K562 (cell line): Measurements from ENCODE around the gene FOXS1. TPM values are rescaled to one million over a fixed set of nuclear protein-coding genes. Genes with fewer than 3 reads are reported as not detected.

Experiments used
- ATAC-seq: fragments of 200-7000 bp; cut with Tn5 transposase; 3 replicates; pipeline ENCODE4 v1.9.1; 2020; ENCODE audit warnings: moderate library complexity
- BruUV-seq: library from RNA; stranded (reverse); fragments of 400-500 nt; replicated peaks from 2 replicates; lab custom pipeline; 2021; lab: Mats Ljungman, UMichigan
- CTCF ChIA-PET: fragments of 300-600 bp; formaldehyde crosslinking; extraction: SDS; loops from one replicate; lab custom pipeline; 2021; ENCODE audit warnings: low intra/inter-chr PET ratio; lab: Yijun Ruan, JAX
- POLR2A ChIA-PET: fragments of 300-600, 350-650 bp; sonication (Branson Sonifier 250); formaldehyde crosslinking; extraction: SDS; loops from one replicate; lab custom pipeline; 2021; ENCODE audit warnings: antibody characterized with exemption, inconsistent platforms; lab: Yijun Ruan, JAX
- DNase-seq, 4 experiments: peaks; one replicate each; pipeline versions ENCODE4 v3.0.0 to v3.0.0-alpha.2; 2011 to 2018; ENCODE audit warnings: low spot score in 3 of 4, mixed read lengths in 3 of 4; ENCODE audit errors: extremely low read depth in 1 of 4
- FAIRE-seq: peaks from 2 replicates; lab custom pipeline; 2011; peaks lifted over from hg19 to GRCh38; lab: Jason Lieb, UNC
- H2AFZ ChIP-seq: 2 replicates; pipeline ENCODE4 v1.6.0; 2011; ENCODE audit warnings: low read depth, low read length, control low read depth, inconsistent platforms
- H3K27ac ChIP-seq: fragments of 200-600 bp; 3 replicates; pipeline ENCODE4 v1.8.0; 2011; ENCODE audit warnings: low read depth, mild to moderate bottlenecking, control low read depth, inconsistent platforms, low read length, moderate library complexity, mixed read lengths; ENCODE audit errors: extremely low read depth
- H3K27me3 ChIP-seq, 2 experiments: fragments of 300-600 bp in 1 of 2; 2 replicates in 1 of 2; 3 replicates in 1 of 2; pipeline versions ENCODE4 v1.6.0 to v1.8.0; 2011; ENCODE audit warnings: inconsistent platforms in 2 of 2, low read length in 2 of 2, mild to moderate bottlenecking in 1 of 2, mixed read lengths in 1 of 2, moderate library complexity in 1 of 2; ENCODE audit not compliant: control insufficient read depth in 2 of 2, insufficient read depth in 2 of 2
- H3K36me3 ChIP-seq: fragments of 300-600 bp; 3 replicates; pipeline ENCODE4 v1.8.0; 2011; ENCODE audit warnings: mild to moderate bottlenecking, low read length, inconsistent platforms; ENCODE audit not compliant: control insufficient read depth, insufficient read depth
- H3K4me1 ChIP-seq, 2 experiments: fragments of 200-600 bp in 1 of 2; replicated peaks in 1 of 2; 2 replicates in 1 of 2; 3 replicates in 1 of 2; pipeline versions ENCODE4 v1.5.1 to v1.8.0; 2011; ENCODE audit warnings: inconsistent platforms in 2 of 2, low read length in 2 of 2, mild to moderate bottlenecking in 1 of 2, mixed read lengths in 1 of 2, moderate library complexity in 1 of 2; ENCODE audit not compliant: control insufficient read depth in 2 of 2, insufficient read depth in 2 of 2
- H3K4me2 ChIP-seq: 2 replicates; pipeline ENCODE4 v1.6.1; 2011; ENCODE audit warnings: low read length, control low read depth, inconsistent platforms, mixed read lengths; ENCODE audit not compliant: insufficient read depth
- H3K4me3 ChIP-seq: fragments of 200-600 bp; sonication (generic), shearing (Covaris generic); 2 replicates; pipeline ENCODE4 v1.5.1; 2016; ENCODE audit warnings: control low read depth, inconsistent platforms
- H3K79me2 ChIP-seq: fragments of 200-600 bp; 3 replicates; pipeline ENCODE4 v1.8.0; 2011; ENCODE audit warnings: low read length, inconsistent platforms; ENCODE audit not compliant: control insufficient read depth, insufficient read depth
- H3K9ac ChIP-seq, 2 experiments: 2 replicates each; pipeline versions ENCODE4 v1.6.0 to v1.6.1; 2011; ENCODE audit warnings: low read depth in 2 of 2, low read length in 2 of 2, control low read depth in 1 of 2, inconsistent platforms in 1 of 2, mild to moderate bottlenecking in 1 of 2, mixed read lengths in 1 of 2; ENCODE audit not compliant: insufficient read depth in 1 of 2
- H3K9me1 ChIP-seq: one replicate; pipeline ENCODE4 v1.6.0; 2011; ENCODE audit warnings: inconsistent platforms, mild to moderate bottlenecking, low read length, moderate library complexity; ENCODE audit not compliant: control insufficient read depth, insufficient read depth
- H3K9me3 ChIP-seq: replicated peaks from 2 replicates; pipeline ENCODE4 v1.5.1; 2011; ENCODE audit warnings: low read depth, low read length, inconsistent platforms; ENCODE audit not compliant: control insufficient read depth, insufficient read depth
- H4K20me1 ChIP-seq: replicated peaks from 2 replicates; pipeline ENCODE4 v1.6.1; 2011; ENCODE audit warnings: low read length, inconsistent platforms, mixed read lengths; ENCODE audit not compliant: control insufficient read depth, insufficient read depth
- EZH2 ChIP-seq: IDR thresholded peaks from 2 replicates; pipeline ENCODE4 v1.6.1; 2012; ENCODE audit warnings: low read depth, mild to moderate bottlenecking, inconsistent platforms, low read length, borderline replicate concordance
- KLF13 ChIP-seq: fragments of 450-650 bp; IDR thresholded peaks from 2 replicates; pipeline ENCODE4 v1.6.1; 2016; ENCODE audit warnings: missing genetic modification characterization, low read depth, mild to moderate bottlenecking, missing compliant biosample characterization, moderate library complexity, borderline replicate concordance
- SMARCB1 ChIP-seq: IDR thresholded peaks from 2 replicates; pipeline ENCODE4 v1.6.1; 2011; ENCODE audit warnings: improper control_type of control experiment, low read depth; ENCODE audit not compliant: insufficient read length
- SOX6 ChIP-seq: fragments of 450-650 bp; IDR thresholded peaks from 2 replicates; pipeline ENCODE4 v1.6.1; 2014; ENCODE audit warnings: mild to moderate bottlenecking
- ZBED1 ChIP-seq: IDR thresholded peaks from 2 replicates; pipeline ENCODE4 v1.6.1; 2014
- ZNF140 ChIP-seq: fragments of 250-450 bp; sonication (Bioruptor Pico); IDR thresholded peaks from 2 replicates; pipeline ENCODE4 v1.8.0; 2021; ENCODE audit warnings: moderate library complexity, mild to moderate bottlenecking, inconsistent platforms
- ZNF644 ChIP-seq: fragments of 200-800 bp; sonication (Bioruptor generic); IDR thresholded peaks from 2 replicates; pipeline ENCODE4 v1.6.1; 2016; ENCODE audit warnings: low read depth, missing genetic modification characterization, missing compliant biosample characterization
- ZNF76 ChIP-seq: fragments of 250-450 bp; sonication (Bioruptor Pico); IDR thresholded peaks from 2 replicates; pipeline ENCODE4 v1.4.0; 2020; ENCODE audit warnings: mild to moderate bottlenecking, moderate library complexity, borderline replicate concordance
- WGBS: fragments of 100-300 bp; shearing (Covaris generic); methylation state at CpG from one replicate; pipeline ENCODE4 v1.1.6; 2016; ENCODE audit warnings: low coverage, mixed read lengths; ENCODE audit not compliant: insufficient coverage; ENCODE audit errors: missing lambda C conversion rate; 5-methylcytosine and 5-hydroxymethylcytosine counted together
- in situ Hi-C: fragments of 300-500 bp; cut with MboI; formaldehyde crosslinking; loops from 4 replicates; pipeline ENCODE4 v1.15.0; 2018; ENCODE audit warnings: inconsistent platforms, mixed read lengths
- intact Hi-C: fragments of 100-400 bp; cut with micrococcal nuclease; formaldehyde crosslinking; loops from 2 replicates; pipeline ENCODE4 v1.14.2; 2022
- polyA plus RNA-seq, 8 experiments: library from polyadenylated mRNA; depleted of rRNA in 4 of 8; stranded (reverse) in 5 of 8; unstranded in 3 of 8; fragments of >200 nt; fragmentation: Nextera tagmentation in 2 of 8; fragmentation: Illumina TruSeq in 1 of 8; extraction: Ambion mirVana in 2 of 8; extraction: Trizol in 1 of 8; gene quantifications; 2 replicates each; pipeline versions ENCODE4 v1.2.1 to v1.2.3, GENCODE V29; 2011 to 2014; ENCODE audit warnings: inconsistent platforms in 1 of 8, missing spikeins in 1 of 8
- total RNA-seq, 7 experiments: library from RNA; depleted of rRNA in 6 of 7; stranded (reverse); fragments of >200 nt in 6 of 7; fragmentation: Illumina TruSeq in 2 of 7; extraction: Trizol in 2 of 7; gene quantifications; 2 replicates each; pipeline versions ENCODE4 v1.2.1 to v1.2.3, GENCODE V29; 2011 to 2021; ENCODE audit warnings: low replicate concordance in 1 of 7
- TF ChIP-seq, protein P1 (sequence below): fragments of 200-800 bp; sonication (Bioruptor generic); IDR thresholded peaks from 2 replicates; pipeline ENCODE4 v1.6.1; 2017; ENCODE audit warnings: missing genetic modification characterization, missing compliant biosample characterization
- TF ChIP-seq, protein P2 (sequence below): fragments of 150-350 bp; IDR thresholded peaks from 2 replicates; pipeline ENCODE4 v1.6.1; 2014; ENCODE audit warnings: low read depth, mild to moderate bottlenecking, low read length, borderline replicate concordance
- TF ChIP-seq, protein P3 (sequence below): fragments of 450-650 bp; IDR thresholded peaks from 2 replicates; pipeline ENCODE4 v1.6.1; 2018; ENCODE audit not compliant: partially characterized antibody

FOXS1 gene
- total and polyA plus RNA-seq, 9 of the 15 experiments (the other 6 are each of a cell fraction or from before 2014, with no cell fraction given), result not detected

DNA sequence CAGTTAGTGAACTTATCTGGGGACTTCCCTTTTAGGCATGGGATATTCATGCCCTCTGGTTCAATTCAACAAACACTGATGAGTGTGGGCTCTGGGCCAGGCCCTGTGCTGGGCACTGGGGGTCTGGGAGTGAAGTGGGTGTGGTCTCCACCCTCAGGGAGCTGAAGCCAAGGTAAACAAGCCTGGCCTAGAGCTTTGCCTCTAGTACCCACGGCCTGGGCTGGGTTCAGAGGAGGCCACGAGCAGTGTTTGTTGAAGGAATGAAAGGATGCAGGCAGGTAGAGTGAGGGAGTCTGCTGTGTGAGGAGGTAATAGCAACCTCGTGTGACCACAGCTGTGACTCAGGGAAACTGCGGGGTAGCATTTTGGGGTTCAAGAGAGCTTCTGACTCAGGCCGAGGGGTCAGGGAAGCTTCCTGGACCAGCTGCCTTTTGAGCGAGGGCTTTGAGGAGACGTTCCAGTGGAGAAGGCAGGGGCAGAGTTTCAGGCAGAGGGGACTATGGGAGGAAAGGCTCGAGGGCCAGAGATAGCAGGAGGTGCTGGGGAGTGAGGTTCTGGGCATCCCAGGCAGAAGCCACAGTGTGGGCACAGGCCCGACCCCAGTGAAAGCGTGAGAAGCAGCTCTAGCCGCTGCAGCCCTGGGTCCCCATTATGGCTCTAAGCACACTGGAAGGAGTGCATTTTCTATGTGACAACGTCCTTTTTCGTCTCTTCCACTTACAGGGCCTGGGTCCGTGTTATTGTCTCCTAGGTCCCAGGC, 20.7 kb downstream of the FOXS1 start:
- H3K4me1 ChIP-seq, result peaks cover 0 to 10% of the 10 kb centered on the region in 2 experiments; a peak in 3 of 5 replicates
- intact Hi-C loops (loop anchor here (10.0 kb wide), 2 partner anchors 210 to 830 kb away; no protein-coding TSS in a partner anchor), in situ Hi-C loops (loop anchor here (25.0 kb wide), 1 partner anchor 838 kb away; the partner anchor contains the start of gene C20orf203)
- ChIA-PET CTCF (no interaction called here), POLR2A (interaction anchor here (0.5 to 0.6 kb wide), 3 partner anchors 17 to 248 kb away, joined by 3 to 5 read pairs (median 3); no protein-coding TSS in a partner anchor)
- H3K36me3 ChIP-seq, result no peaks in the 10 kb centered on the region
- H3K4me2 ChIP-seq, result no peak overlapping the region
- no TSS peak for BruUV-seq
- no peak overlapping the region for H2AFZ ChIP-seq
- H3K9me3 ChIP-seq, result no peaks in the 10 kb centered on the region
- no peaks in the 10 kb centered on the region for H3K9me1 ChIP-seq
- H3K9ac ChIP-seq, result 0 out of 4 replicates have a peak overlapping the region, but pooled peaks of 1 of the 2 experiments have one; percentile 21
- DNase-seq (no peak), ATAC-seq (no peak), FAIRE-seq (no peak)
- no peaks in the 10 kb centered on the region for H3K79me2 ChIP-seq
- WGBS, result 25% methylated on average over 14 of the region's 14 CpGs
- H3K27me3 ChIP-seq, result peaks cover 11 to 16% of the 10 kb centered on the region in 2 experiments; a peak in 3 of 5 replicates
- H3K4me3 ChIP-seq, result no peak overlapping the region
- H3K27ac ChIP-seq, result no peak overlapping the region
- TF ChIP-seq SOX6 (no peak), EZH2 (no peak), ZBED1 (no peak), SMARCB1 (no peak), ZNF76 (CRISPR knock-in tag) (no peak), KLF13 (no peak), ZNF644 (tag) (no peak), ZNF140 (no peak)
- TF ChIP-seq, protein P1, sequence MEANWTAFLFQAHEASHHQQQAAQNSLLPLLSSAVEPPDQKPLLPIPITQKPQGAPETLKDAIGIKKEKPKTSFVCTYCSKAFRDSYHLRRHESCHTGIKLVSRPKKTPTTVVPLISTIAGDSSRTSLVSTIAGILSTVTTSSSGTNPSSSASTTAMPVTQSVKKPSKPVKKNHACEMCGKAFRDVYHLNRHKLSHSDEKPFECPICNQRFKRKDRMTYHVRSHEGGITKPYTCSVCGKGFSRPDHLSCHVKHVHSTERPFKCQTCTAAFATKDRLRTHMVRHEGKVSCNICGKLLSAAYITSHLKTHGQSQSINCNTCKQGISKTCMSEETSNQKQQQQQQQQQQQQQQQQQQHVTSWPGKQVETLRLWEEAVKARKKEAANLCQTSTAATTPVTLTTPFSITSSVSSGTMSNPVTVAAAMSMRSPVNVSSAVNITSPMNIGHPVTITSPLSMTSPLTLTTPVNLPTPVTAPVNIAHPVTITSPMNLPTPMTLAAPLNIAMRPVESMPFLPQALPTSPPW (CRISPR knock-in tag), result no peak
- TF ChIP-seq, protein P2, sequence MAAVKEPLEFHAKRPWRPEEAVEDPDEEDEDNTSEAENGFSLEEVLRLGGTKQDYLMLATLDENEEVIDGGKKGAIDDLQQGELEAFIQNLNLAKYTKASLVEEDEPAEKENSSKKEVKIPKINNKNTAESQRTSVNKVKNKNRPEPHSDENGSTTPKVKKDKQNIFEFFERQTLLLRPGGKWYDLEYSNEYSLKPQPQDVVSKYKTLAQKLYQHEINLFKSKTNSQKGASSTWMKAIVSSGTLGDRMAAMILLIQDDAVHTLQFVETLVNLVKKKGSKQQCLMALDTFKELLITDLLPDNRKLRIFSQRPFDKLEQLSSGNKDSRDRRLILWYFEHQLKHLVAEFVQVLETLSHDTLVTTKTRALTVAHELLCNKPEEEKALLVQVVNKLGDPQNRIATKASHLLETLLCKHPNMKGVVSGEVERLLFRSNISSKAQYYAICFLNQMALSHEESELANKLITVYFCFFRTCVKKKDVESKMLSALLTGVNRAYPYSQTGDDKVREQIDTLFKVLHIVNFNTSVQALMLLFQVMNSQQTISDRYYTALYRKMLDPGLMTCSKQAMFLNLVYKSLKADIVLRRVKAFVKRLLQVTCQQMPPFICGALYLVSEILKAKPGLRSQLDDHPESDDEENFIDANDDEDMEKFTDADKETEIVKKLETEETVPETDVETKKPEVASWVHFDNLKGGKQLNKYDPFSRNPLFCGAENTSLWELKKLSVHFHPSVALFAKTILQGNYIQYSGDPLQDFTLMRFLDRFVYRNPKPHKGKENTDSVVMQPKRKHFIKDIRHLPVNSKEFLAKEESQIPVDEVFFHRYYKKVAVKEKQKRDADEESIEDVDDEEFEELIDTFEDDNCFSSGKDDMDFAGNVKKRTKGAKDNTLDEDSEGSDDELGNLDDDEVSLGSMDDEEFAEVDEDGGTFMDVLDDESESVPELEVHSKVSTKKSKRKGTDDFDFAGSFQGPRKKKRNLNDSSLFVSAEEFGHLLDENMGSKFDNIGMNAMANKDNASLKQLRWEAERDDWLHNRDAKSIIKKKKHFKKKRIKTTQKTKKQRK, result no peak
- TF ChIP-seq, protein P3, sequence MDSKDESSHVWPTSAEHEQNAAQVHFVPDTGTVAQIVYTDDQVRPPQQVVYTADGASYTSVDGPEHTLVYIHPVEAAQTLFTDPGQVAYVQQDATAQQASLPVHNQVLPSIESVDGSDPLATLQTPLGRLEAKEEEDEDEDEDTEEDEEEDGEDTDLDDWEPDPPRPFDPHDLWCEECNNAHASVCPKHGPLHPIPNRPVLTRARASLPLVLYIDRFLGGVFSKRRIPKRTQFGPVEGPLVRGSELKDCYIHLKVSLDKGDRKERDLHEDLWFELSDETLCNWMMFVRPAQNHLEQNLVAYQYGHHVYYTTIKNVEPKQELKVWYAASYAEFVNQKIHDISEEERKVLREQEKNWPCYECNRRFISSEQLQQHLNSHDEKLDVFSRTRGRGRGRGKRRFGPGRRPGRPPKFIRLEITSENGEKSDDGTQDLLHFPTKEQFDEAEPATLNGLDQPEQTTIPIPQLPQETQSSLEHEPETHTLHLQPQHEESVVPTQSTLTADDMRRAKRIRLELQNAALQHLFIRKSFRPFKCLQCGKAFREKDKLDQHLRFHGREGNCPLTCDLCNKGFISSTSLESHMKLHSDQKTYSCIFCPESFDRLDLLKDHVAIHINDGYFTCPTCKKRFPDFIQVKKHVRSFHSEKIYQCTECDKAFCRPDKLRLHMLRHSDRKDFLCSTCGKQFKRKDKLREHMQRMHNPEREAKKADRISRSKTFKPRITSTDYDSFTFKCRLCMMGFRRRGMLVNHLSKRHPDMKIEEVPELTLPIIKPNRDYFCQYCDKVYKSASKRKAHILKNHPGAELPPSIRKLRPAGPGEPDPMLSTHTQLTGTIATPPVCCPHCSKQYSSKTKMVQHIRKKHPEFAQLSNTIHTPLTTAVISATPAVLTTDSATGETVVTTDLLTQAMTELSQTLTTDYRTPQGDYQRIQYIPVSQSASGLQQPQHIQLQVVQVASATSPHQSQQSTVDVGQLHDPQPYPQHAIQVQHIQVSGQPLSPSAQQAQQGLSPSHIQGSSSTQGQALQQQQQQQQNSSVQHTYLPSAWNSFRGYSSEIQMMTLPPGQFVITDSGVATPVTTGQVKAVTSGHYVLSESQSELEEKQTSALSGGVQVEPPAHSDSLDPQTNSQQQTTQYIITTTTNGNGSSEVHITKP, result no peak
- H4K20me1 ChIP-seq, result peaks cover 7% of the 10 kb centered on the region; the same call in 1 of the 2 replicates
